Colonic mucosa (tissue), 4 donors: Measurements from ENCODE around the gene HCAR3. TPM values are rescaled to one million over a fixed set of nuclear protein-coding genes. Genes with fewer than 3 reads are reported as not detected.
"Not testable (repeated sequence)": the region's sequence is repeated elsewhere in the genome, so short reads cannot be mapped to it uniquely, and the experiment has no call there.

Source experiments
- DNase-seq: peaks from one replicate; pipeline ENCODE4 v3.0.0-alpha.2; 2020
- H3K27ac ChIP-seq: fragments of 200-600 bp; one replicate; pipeline ENCODE4 v1.8.0; 2021
- H3K27me3 ChIP-seq: fragments of 200-600 bp; one replicate; pipeline ENCODE4 v1.8.0; 2021
- H3K36me3 ChIP-seq: fragments of 200-600 bp; one replicate; pipeline ENCODE4 v1.8.0; 2021
- H3K4me1 ChIP-seq: fragments of 200-600 bp; one replicate; pipeline ENCODE4 v1.8.0; 2021; ENCODE audit warnings: mild to moderate bottlenecking
- H3K4me3 ChIP-seq: fragments of 200-600 bp; one replicate; pipeline ENCODE4 v1.8.0; 2021
- H3K9ac ChIP-seq, 2 donors: one replicate each; pipeline ENCODE4 v1.7.0; 2013; ENCODE audit warnings: control low read depth in 2 of 2, low read depth in 2 of 2, low read length in 2 of 2
- H3K9me3 ChIP-seq: fragments of 200-600 bp; one replicate; pipeline ENCODE4 v1.8.0; 2021
- CTCF ChIP-seq: fragments of 200-600 bp; IDR thresholded peaks from one replicate; pipeline ENCODE4 v1.8.0; 2022; ENCODE audit warnings: antibody characterized with exemption, mild to moderate bottlenecking
- intact Hi-C: fragments of 100-400 bp; cut with DNase I; formaldehyde crosslinking; loops from one replicate; pipeline ENCODE4 v1.14.1; 2022
- total RNA-seq, 2 donors: library from RNA; stranded (reverse); fragmentation: NEBNext Ultra II Directional in 1 of 2; extraction: Animal tissue kit (Norgen Biotek cat#: 25700) in 1 of 2; gene quantifications; one replicate each; pipeline ENCODE4 v1.2.1, GENCODE V29; 2021
- donor health status: healthy.
- donor health status: DM: no; HTN: no; CAD: no.
- donor health status: DM: no; HTN: no; CAD: no.

Gene HCAR3
- total RNA-seq, 2 donors from 2014 or later: 0.12 to 0.56 TPM

- H3K27me3 ChIP-seq: no peaks in the 10 kb centered on the region
- intact Hi-C loops: no loop called here
- H3K4me3 ChIP-seq: no peak overlapping the region
- no peaks in the 10 kb centered on the region for H3K9me3 ChIP-seq
- no peak for DNase-seq
- H3K27ac ChIP-seq: no peak overlapping the region
- no peaks in the 10 kb centered on the region for H3K4me1 ChIP-seq
- H3K36me3 ChIP-seq: no peaks in the 10 kb centered on the region
- H3K9ac ChIP-seq: no peak overlapping the region
- no peak for TF ChIP-seq CTCF
These were observed 9.0 kb upstream of the HCAR3 start for GRCh38 chr12:122725452-122726079.

DNA sequence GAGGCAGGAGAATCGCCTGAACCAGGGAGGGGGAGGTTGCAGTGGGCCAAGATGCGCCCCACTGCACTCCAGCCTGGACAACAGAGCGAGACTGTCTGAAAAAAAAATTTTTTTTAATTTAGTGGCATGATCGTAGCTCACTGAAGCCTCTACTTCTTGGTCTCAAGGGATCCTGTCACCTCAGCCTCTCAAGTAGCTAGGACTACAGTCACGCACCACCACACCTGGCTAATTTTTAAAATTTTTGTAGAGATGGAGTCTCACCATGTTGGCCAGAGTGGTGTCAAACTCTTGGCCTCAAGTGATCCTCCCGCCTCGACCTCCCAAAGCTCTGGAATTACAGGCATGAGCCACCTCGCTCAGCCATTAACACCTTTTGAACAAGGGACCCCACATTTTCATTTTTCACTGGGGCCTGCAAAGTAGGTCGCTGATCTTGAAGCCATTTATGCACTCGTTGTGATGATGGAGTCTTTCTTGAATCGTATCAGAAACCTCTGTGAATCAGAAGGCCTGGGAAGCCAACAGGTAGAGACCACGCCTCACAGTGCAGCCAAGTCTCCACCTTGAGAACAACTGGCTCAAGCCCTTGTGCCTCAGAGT is 8.1 kb upstream of the HCAR3 start:
- DNase-seq: no peak

GRCh38 chr12:122722387-122722786 is 5.8 kb upstream of the HCAR3 start:
- no peaks in the 10 kb centered on the region for H3K27me3 ChIP-seq
- no peak for TF ChIP-seq CTCF

More for the DNA sequence above, 8.1 kb upstream of the HCAR3 start:
- Histone ChIP-seq H3K4me3 (no peak overlapping the region), H3K27me3 (no peaks in the 10 kb centered on the region), H3K9me3 (no peaks in the 10 kb centered on the region), H3K36me3 (no peaks in the 10 kb centered on the region), H3K27ac (no peak overlapping the region), H3K9ac (no peak overlapping the region), H3K4me1 (no peaks in the 10 kb centered on the region)
- no peak for TF ChIP-seq CTCF
- intact Hi-C loops: no loop called here

DNA sequence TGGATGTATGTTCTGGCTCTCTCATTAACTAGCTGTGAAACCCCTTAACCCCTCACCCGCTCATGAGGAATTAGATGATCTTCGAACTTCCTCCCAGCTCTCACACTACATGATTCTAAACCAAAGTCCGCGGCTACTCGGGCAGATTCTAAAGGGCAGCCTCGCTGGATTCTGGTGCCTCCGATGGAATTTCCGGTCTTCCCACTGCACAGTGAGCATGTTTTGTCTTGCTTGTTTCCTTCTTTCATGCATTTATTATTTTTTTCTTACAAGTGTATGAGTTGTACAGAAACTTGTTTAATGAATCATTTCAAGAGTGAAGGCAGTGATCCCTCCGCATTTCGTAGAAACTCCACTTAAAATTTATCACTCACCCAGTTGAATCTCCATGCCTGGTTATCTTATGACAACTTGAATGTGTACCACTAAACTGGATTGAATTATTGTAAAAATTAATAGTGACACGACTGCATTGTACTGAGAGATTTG is 4.5 kb upstream of the HCAR3 start:
- Histone ChIP-seq H3K27me3 (no peaks in the 10 kb centered on the region), H3K9ac (no peak overlapping the region), H3K9me3 (no peaks in the 10 kb centered on the region), H3K4me3 (no peak overlapping the region), H3K27ac (no peak overlapping the region), H3K4me1 (no peaks in the 10 kb centered on the region), H3K36me3 (no peaks in the 10 kb centered on the region)
- intact Hi-C loops: no loop called here
- TF ChIP-seq CTCF: no peak
- no peak for DNase-seq

More at GRCh38 chr12:122722387-122722786, 5.8 kb upstream of the HCAR3 start:
- intact Hi-C loops: no loop called here
- Histone ChIP-seq H3K36me3 (no peaks in the 10 kb centered on the region), H3K9ac (no peak overlapping the region), H3K4me3 (no peak overlapping the region), H3K27ac (no peak overlapping the region), H3K9me3 (no peaks in the 10 kb centered on the region), H3K4me1 (no peaks in the 10 kb centered on the region)
- DNase-seq: no peak

- H3K4me3 ChIP-seq, H3K36me3 ChIP-seq, H3K9me3 ChIP-seq, H3K27ac ChIP-seq, H3K9ac ChIP-seq, intact Hi-C loops, H3K27me3 ChIP-seq, DNase-seq, H3K4me1 ChIP-seq: not testable (repeated sequence)
These were observed 1.4 kb downstream of the HCAR3 start for GRCh38 chr12:122715211-122715610.

DNA sequence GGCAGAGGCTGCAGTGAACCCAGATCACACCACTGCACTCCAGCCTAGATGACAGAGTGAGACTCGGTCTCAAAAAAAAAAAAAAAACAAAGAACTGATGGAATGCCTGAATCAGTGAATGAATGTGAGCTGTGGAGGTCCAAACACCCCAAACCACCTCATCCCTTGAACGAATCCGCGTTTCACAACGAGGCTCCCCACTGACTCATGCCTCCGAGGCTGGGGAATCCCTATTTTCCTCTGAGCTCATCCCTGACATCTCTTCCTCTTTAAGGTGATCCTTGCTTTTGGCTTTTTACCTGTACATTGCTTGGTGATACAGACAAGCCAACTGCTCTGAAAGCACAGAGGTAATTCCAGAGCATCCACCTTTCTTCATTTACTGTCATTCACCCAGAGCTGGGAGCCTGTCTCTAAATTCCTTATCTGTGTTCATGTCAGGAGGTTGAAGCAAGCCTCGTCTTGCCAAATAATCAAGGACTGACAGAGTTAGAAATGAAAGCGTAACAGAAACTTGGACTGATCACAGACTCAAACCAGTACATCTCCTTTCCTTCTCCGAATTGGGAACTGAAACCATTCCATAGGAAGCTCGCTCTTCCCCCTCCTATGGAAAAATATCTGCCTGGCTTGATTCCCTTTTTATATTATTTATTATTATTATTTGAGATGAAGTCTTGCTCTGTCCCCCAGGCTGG is 3.0 kb downstream of the HCAR3 start:
- H3K36me3 ChIP-seq, H3K9ac ChIP-seq, intact Hi-C loops, H3K27me3 ChIP-seq, H3K27ac ChIP-seq, H3K4me3 ChIP-seq, H3K4me1 ChIP-seq, DNase-seq, H3K9me3 ChIP-seq: not testable (repeated sequence)

DNA sequence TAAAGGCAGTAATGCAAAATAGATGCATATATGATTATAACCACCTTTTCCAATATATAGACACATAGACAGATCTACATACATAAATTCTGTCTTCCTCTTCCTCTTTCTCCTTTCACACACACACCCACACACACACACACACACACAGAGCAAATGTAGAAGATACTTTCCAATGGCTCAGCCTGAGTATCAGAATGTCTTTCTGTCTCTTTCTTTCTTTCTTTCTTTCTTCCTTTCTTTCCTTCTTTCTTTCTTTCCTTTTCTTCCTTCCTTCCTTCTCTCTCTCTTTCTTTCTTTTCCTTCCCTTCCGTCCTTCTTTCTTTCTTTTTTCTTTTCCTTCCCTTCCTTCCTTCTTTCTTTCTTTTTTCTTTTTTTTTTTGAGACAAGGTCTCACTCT is 5.3 kb downstream of the HCAR3 start:
- intact Hi-C loops, H3K27me3 ChIP-seq, H3K36me3 ChIP-seq, H3K9me3 ChIP-seq, H3K4me1 ChIP-seq, H3K27ac ChIP-seq, H3K4me3 ChIP-seq, H3K9ac ChIP-seq, DNase-seq: not testable (repeated sequence)

DNA sequence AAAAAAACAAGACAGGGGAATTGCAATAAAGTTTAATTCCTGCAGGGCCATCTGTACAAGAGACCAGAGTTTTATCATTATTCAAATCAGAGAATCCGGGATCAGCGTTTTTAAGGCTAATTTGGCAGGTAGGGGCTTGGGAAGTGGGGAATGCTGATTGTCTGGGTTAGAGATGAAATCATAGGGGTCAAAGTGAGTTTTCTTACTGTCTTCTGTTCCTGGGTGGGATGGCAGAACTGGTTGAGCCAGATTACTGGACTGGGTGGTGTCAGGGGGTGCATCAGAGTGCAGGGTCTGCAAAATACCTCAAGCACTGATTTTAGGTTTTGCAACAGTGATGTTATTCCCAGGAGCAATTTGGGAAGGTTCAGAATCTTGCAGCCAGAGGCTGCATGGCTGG is 6.3 kb downstream of the HCAR3 start:
- H3K9me3 ChIP-seq, intact Hi-C loops, H3K36me3 ChIP-seq, H3K4me3 ChIP-seq, H3K9ac ChIP-seq, DNase-seq, H3K4me1 ChIP-seq, H3K27me3 ChIP-seq, H3K27ac ChIP-seq: not testable (repeated sequence)

DNA sequence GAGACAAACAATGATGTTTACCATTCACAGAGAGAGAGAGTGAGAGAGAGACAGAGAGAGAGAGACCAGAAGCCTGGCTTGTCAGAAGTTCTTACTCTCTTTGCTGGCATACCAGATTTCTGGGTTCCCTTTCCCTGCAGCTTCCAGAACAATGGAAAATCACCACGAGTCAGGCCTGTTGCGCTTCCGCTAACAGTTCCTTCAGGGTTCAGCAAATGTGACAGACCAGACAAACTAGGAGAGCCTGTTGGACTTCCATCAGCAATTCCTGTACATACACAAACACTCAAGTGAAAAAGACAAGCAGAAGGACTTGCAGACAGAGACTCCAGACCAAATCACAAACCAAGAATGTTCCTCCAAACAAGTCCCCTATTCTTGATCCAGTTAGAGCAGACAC is 7.3 kb downstream of the HCAR3 start:
- H3K9me3 ChIP-seq, H3K36me3 ChIP-seq, DNase-seq, intact Hi-C loops, H3K9ac ChIP-seq, H3K4me1 ChIP-seq, H3K27ac ChIP-seq, H3K4me3 ChIP-seq, H3K27me3 ChIP-seq: not testable (repeated sequence)
